ENCODE measurements around the gene EARS2.
A peak's percentile ranks its signal among the peaks of the same experiment; 100 is the strongest.

The EARS2 gene

DNA sequence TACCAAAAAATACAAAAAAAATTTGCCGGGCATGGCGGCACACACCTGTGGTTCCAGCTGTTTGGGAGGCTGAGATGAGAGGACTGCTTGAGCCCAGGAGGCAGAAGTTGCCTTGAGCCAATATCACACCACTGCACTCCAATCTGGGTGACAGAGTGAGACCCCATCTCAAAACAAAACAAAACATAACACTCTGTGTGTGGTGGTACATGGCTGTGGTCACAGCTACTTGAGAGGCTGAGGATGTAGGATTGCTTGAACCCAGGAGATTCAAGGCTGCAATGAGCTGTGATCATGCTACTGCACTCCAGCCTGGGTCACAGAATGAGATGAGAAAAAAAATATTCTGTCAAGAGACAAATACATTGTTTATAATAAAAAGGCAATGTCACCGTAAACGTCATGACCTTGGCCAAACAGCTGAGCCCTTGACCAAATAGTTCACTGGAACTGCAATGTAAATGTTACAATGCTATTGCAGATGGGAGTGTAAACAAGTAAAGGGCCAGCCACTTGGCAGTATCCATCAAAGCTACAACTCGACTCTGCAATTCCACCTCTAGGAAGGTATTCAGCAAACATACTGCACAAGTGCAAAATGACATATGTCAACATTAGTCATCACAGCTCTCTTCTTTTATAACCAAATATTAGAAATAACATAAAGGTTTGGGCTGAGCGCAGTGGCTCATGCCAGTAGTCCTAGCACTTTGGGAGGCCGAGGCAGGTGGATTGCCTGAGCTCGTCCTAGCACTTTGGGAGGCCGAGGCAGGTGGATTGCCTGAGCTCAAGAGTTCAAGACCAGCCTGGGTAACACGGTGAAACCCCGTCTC, 16.9 kb downstream of the EARS2 start:
- no peak for DNase-seq (ENCODE audit: low read depth, low spot score)

DNA sequence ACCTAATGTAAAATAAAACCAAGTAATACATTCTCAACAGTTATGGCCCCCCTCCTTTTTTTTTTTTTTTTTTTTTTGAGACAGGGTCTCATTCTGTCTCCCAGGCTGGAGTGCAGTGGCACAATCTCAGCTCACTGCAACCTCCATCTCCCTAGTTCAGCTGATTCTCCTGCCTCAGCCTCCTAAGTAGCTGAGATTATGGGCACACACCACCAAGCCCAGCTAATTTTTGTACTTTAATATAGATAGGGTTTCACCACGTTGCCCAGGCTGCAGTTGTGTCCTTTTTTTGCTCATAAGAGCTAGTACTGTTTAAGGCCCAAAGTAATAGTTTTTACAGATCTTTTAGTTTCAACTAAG, 18.3 kb downstream of the EARS2 start:
- peaks cover 73% of the 10 kb centered on the region for H3K36me3 ChIP-seq (ENCODE audit: insufficient read depth, low read length)
- TF ChIP-seq FOXP2 (optimal IDR thresholded peaks at IDR 0.05; ENCODE audit: control extremely low read depth, extremely low read length, insufficient read depth): no peak
- no peak for TF ChIP-seq POLR2AphosphoS5 (IDR thresholded peaks at IDR 0.05; ENCODE audit: borderline replicate concordance, low read depth, low read length)
- TF ChIP-seq EZH2 (IDR thresholded peaks at IDR 0.05): no peak
- no peaks in the 10 kb centered on the region for H3K9me3 ChIP-seq (ENCODE audit: low read depth, low read length)
- DNase-seq (ENCODE audit: low read depth, low spot score): no peak
- no peak overlapping the region for H3K4me3 ChIP-seq
- H3K27ac ChIP-seq: peak overlapping the region; percentile 58
- H3K9ac ChIP-seq (ENCODE audit: insufficient read length): no peak overlapping the region

More for the DNA sequence above, 16.9 kb downstream of the EARS2 start:
- Histone ChIP-seq H3K27ac (no peak overlapping the region), H3K4me3 (no peak overlapping the region), H3K9ac (ENCODE audit: insufficient read length) (no peak overlapping the region), H3K36me3 (ENCODE audit: insufficient read depth, low read length) (peaks cover 71% of the 10 kb centered on the region), H3K9me3 (ENCODE audit: low read depth, low read length) (no peaks in the 10 kb centered on the region)
- TF ChIP-seq POLR2AphosphoS5 (IDR thresholded peaks at IDR 0.05; ENCODE audit: borderline replicate concordance, low read depth, low read length) (no peak), EZH2 (IDR thresholded peaks at IDR 0.05) (no peak), FOXP2 (optimal IDR thresholded peaks at IDR 0.05; ENCODE audit: control extremely low read depth, extremely low read length, insufficient read depth) (no peak)

DNA sequence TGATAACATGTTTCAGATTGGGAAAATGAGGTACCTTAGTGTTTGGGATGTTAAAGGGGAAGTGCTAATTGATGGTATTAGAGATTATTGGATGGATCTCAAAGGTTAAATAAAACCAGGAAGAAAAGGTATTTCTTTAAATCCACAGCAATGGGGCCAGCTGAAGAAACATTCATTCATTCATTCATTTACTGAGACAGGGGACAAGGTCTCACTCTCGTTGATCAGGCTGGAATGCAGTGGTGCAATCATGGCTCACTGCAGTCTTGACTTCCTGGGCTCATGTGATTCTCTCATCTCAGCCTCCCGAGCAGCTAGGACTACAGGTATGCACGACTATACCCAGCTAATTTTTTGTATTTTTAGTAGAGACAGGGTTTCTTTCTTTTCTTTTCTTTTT, 19.8 kb downstream of the EARS2 start:
- TF ChIP-seq FOXP2 (optimal IDR thresholded peaks at IDR 0.05; ENCODE audit: control extremely low read depth, extremely low read length, insufficient read depth) (no peak), POLR2AphosphoS5 (IDR thresholded peaks at IDR 0.05; ENCODE audit: borderline replicate concordance, low read depth, low read length) (no peak), EZH2 (IDR thresholded peaks at IDR 0.05) (no peak)
- H3K36me3 ChIP-seq (ENCODE audit: insufficient read depth, low read length): peaks cover 73% of the 10 kb centered on the region
- H3K4me3 ChIP-seq: no peak overlapping the region
- no peak overlapping the region for H3K27ac ChIP-seq
- no peak overlapping the region for H3K9ac ChIP-seq (ENCODE audit: insufficient read length)
- no peaks in the 10 kb centered on the region for H3K9me3 ChIP-seq (ENCODE audit: low read depth, low read length)
- DNase-seq (ENCODE audit: low read depth, low spot score): no peak

GRCh38 chr16:23535901-23536300, 21.2 kb downstream of the EARS2 start:
- no peak overlapping the region for H3K27ac ChIP-seq
- no peak overlapping the region for H3K9ac ChIP-seq (ENCODE audit: insufficient read length)
- H3K36me3 ChIP-seq (ENCODE audit: insufficient read depth, low read length): peaks cover 72% of the 10 kb centered on the region
- H3K4me3 ChIP-seq: no peak overlapping the region
- no peaks in the 10 kb centered on the region for H3K9me3 ChIP-seq (ENCODE audit: low read depth, low read length)
- TF ChIP-seq FOXP2 (optimal IDR thresholded peaks at IDR 0.05; ENCODE audit: control extremely low read depth, extremely low read length, insufficient read depth) (no peak), POLR2AphosphoS5 (IDR thresholded peaks at IDR 0.05; ENCODE audit: borderline replicate concordance, low read depth, low read length) (no peak), EZH2 (IDR thresholded peaks at IDR 0.05) (no peak)
- DNase-seq (ENCODE audit: low read depth, low spot score): no peak

DNA sequence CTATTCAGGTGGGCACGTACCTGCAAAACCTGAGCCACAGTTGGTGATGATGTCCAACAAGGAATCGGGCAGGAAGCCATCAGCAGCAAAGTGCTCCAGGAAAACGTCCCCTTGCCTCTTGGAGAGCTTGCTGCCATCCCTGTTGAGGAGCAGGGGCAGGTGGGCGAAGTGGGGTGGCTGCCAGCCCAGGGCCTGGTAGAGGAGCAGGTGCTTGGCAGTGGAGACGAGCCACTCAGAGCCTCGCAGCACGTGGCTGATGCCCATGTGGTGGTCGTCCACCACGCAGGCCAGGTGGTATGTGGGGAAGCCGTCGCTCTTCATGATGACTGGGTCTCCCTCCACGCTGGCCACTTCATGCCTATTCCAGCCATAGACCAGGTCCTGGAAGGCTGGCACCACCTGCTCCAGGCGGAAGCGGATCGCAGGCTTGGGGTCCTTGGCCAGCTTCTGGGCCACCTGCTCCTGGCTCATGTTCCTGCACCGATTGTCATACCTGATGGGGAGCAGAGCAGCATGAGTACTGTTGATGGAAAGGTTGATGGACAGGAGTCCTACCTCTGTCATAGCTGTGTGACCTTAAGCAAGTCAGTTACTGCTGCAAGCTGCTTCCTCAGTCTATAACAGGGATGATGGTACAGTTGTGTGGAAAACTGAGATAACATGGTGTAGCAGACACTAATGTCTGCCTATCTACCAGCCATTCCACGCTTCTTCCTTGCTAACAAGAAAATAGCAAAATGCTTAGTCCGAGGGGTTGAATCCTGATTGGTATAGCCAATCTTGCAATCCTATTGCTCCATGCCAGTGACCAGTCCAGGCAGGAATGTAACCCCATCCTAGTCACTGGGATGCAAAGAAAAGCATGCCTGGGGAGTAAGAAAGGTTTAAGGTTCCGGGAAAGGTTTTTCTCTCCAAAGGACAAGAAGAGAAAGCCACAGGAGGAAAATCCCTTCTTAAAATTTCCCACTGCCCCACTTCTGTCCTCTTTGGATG, 22.0 kb downstream of the EARS2 start:
- Histone ChIP-seq H3K9me3 (ENCODE audit: low read depth, low read length) (no peaks in the 10 kb centered on the region), H3K36me3 (ENCODE audit: insufficient read depth, low read length) (peaks cover 69% of the 10 kb centered on the region), H3K27ac (no peak overlapping the region)

GRCh38 chr16:23532448-23532847, 24.7 kb downstream of the EARS2 start:
- TF ChIP-seq FOXP2 (optimal IDR thresholded peaks at IDR 0.05; ENCODE audit: control extremely low read depth, extremely low read length, insufficient read depth) (no peak), POLR2AphosphoS5 (IDR thresholded peaks at IDR 0.05; ENCODE audit: borderline replicate concordance, low read depth, low read length) (no peak), EZH2 (IDR thresholded peaks at IDR 0.05) (no peak)
- no peak for DNase-seq (ENCODE audit: low read depth, low spot score)
- Histone ChIP-seq H3K9me3 (ENCODE audit: low read depth, low read length) (no peaks in the 10 kb centered on the region; the same call in 1 of the 2 replicates), H3K36me3 (ENCODE audit: insufficient read depth, low read length) (peaks cover 70% of the 10 kb centered on the region), H3K4me3 (no peak overlapping the region), H3K27ac (no peak overlapping the region), H3K9ac (ENCODE audit: insufficient read length) (no peak overlapping the region)

More for the DNA sequence above, 22.0 kb downstream of the EARS2 start:
- Histone ChIP-seq H3K9ac (ENCODE audit: insufficient read length) (no peak overlapping the region), H3K4me3 (no peak overlapping the region)
- no peak for DNase-seq (ENCODE audit: low read depth, low spot score)
- TF ChIP-seq POLR2AphosphoS5 (IDR thresholded peaks at IDR 0.05; ENCODE audit: borderline replicate concordance, low read depth, low read length) (no peak), EZH2 (IDR thresholded peaks at IDR 0.05) (no peak), FOXP2 (optimal IDR thresholded peaks at IDR 0.05; ENCODE audit: control extremely low read depth, extremely low read length, insufficient read depth) (no peak)

GRCh38 chr16:23530062-23530461, 27.1 kb downstream of the EARS2 start:
- no peak for DNase-seq (ENCODE audit: low read depth, low spot score)
- Histone ChIP-seq H3K9ac (ENCODE audit: insufficient read length) (no peak overlapping the region), H3K36me3 (ENCODE audit: insufficient read depth, low read length) (peaks cover 59% of the 10 kb centered on the region), H3K4me3 (no peak overlapping the region), H3K9me3 (ENCODE audit: low read depth, low read length) (no peaks in the 10 kb centered on the region; the same call in 1 of the 2 replicates), H3K27ac (no peak overlapping the region)
- TF ChIP-seq EZH2 (IDR thresholded peaks at IDR 0.05) (no peak), FOXP2 (optimal IDR thresholded peaks at IDR 0.05; ENCODE audit: control extremely low read depth, extremely low read length, insufficient read depth) (no peak), POLR2AphosphoS5 (IDR thresholded peaks at IDR 0.05; ENCODE audit: borderline replicate concordance, low read depth, low read length) (no peak)
